ENCODE data around the gene CERS4. TPM values are rescaled to one million over a fixed set of nuclear protein-coding genes. Genes with fewer than 3 reads are reported as not detected.
"Not testable (repeated sequence)": the region's sequence is repeated elsewhere in the genome, so short reads cannot be mapped to it uniquely, and the experiment has no call there.

CERS4 gene
- polyA plus RNA-seq, 1 of the 3 experiments (the other 2 are of a cell fraction): 36.5 TPM

GRCh38 chr19:8204961-8205360 is 4.2 kb upstream of the CERS4 start:
- CTCF ChIA-PET: interaction anchor here (0.6 to 1.3 kb wide), 2 partner anchors 46 to 359 kb away, joined by 3 read pairs; no protein-coding TSS in a partner anchor
- Histone ChIP-seq H3K9me2 (no peaks in the 10 kb centered on the region), H3K4me2 (no peak overlapping the region), H3K27me3 (ENCODE audit: insufficient read depth) (peaks cover 9% of the 10 kb centered on the region), H4K20me1 (ENCODE audit: insufficient read depth) (no peaks in the 10 kb centered on the region), H3K36me3 (replicated peaks in 1 of 2; ENCODE audit: control insufficient read depth in 1 of 2, insufficient read depth in 2 of 2, low read length in 1 of 2) (no peaks in the 10 kb centered on the region), H3F3A (replicated peaks; ENCODE audit: insufficient read depth) (no peaks in the 10 kb centered on the region), H3K27ac (ENCODE audit: low read depth in 2 of 2, low read length in 1 of 2) (no peak overlapping the region), H3K9me3 (no peaks in the 10 kb centered on the region), H3K9ac (no peak overlapping the region), H3K4me3 (ENCODE audit: low read depth in 2 of 2, low read length in 1 of 2) (no peak overlapping the region), H3K4me1 (ENCODE audit: control insufficient read depth in 1 of 2, insufficient read depth in 2 of 2, low read depth in 1 of 2, low read length in 1 of 2) (peaks cover 0 to 6% of the 10 kb centered on the region in 2 experiments; a peak in 2 of 4 replicates), H3K79me2 (ENCODE audit: insufficient read depth) (no peaks in the 10 kb centered on the region), H2AFZ (ENCODE audit: low read depth) (no peak overlapping the region)
- no peak for TF ChIP-seq TEAD4 (IDR thresholded peaks at IDR 0.05; ENCODE audit: borderline replicate concordance, insufficient read depth)
- TF ChIP-seq POLR2AphosphoS5 (IDR thresholded peaks at IDR 0.05; ENCODE audit: low read depth, low read length): no peak
- WGBS (ENCODE audit: low lambda C conversion rate): 59% methylated on average over 3 of the region's 5 CpGs
- no peak for DNase-seq
- POLR2A ChIA-PET: no interaction called here

- H3K4me3 ChIP-seq (ENCODE audit: low read depth in 2 of 2, low read length in 1 of 2): no peak overlapping the region
- TF ChIP-seq ELF1 (IDR thresholded peaks at IDR 0.05) (no peak), CTCF (IDR thresholded peaks at IDR 0.05) (no peak), USF2 (IDR thresholded peaks at IDR 0.05; ENCODE audit: borderline replicate concordance, low read depth, low read length) (no peak), SIN3A (IDR thresholded peaks at IDR 0.05; ENCODE audit: borderline replicate concordance, low read depth, low read length) (no peak), NRF1 (IDR thresholded peaks at IDR 0.05; ENCODE audit: low read depth, low read length) (no peak), RAD21 (IDR thresholded peaks at IDR 0.05; ENCODE audit: low read length) (no peak), JUND (IDR thresholded peaks at IDR 0.05) (no peak), MEF2A (IDR thresholded peaks at IDR 0.05; ENCODE audit: borderline replicate concordance, low read depth) (no peak)
- TF ChIP-seq, protein P1, sequence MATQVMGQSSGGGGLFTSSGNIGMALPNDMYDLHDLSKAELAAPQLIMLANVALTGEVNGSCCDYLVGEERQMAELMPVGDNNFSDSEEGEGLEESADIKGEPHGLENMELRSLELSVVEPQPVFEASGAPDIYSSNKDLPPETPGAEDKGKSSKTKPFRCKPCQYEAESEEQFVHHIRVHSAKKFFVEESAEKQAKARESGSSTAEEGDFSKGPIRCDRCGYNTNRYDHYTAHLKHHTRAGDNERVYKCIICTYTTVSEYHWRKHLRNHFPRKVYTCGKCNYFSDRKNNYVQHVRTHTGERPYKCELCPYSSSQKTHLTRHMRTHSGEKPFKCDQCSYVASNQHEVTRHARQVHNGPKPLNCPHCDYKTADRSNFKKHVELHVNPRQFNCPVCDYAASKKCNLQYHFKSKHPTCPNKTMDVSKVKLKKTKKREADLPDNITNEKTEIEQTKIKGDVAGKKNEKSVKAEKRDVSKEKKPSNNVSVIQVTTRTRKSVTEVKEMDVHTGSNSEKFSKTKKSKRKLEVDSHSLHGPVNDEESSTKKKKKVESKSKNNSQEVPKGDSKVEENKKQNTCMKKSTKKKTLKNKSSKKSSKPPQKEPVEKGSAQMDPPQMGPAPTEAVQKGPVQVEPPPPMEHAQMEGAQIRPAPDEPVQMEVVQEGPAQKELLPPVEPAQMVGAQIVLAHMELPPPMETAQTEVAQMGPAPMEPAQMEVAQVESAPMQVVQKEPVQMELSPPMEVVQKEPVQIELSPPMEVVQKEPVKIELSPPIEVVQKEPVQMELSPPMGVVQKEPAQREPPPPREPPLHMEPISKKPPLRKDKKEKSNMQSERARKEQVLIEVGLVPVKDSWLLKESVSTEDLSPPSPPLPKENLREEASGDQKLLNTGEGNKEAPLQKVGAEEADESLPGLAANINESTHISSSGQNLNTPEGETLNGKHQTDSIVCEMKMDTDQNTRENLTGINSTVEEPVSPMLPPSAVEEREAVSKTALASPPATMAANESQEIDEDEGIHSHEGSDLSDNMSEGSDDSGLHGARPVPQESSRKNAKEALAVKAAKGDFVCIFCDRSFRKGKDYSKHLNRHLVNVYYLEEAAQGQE (IDR thresholded peaks at IDR 0.05; ENCODE audit: low read depth, low read length): no peak
- TF ChIP-seq, protein P2, sequence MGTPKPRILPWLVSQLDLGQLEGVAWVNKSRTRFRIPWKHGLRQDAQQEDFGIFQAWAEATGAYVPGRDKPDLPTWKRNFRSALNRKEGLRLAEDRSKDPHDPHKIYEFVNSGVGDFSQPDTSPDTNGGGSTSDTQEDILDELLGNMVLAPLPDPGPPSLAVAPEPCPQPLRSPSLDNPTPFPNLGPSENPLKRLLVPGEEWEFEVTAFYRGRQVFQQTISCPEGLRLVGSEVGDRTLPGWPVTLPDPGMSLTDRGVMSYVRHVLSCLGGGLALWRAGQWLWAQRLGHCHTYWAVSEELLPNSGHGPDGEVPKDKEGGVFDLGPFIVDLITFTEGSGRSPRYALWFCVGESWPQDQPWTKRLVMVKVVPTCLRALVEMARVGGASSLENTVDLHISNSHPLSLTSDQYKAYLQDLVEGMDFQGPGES (IDR thresholded peaks at IDR 0.05; ENCODE audit: low read depth, low read length): no peak
- H3K36me3 ChIP-seq (replicated peaks in 1 of 2; ENCODE audit: control insufficient read depth in 1 of 2, insufficient read depth in 2 of 2, low read length in 1 of 2): no peaks in the 10 kb centered on the region
- H3K4me2 ChIP-seq: no peak overlapping the region
- H3K27ac ChIP-seq (ENCODE audit: low read depth in 2 of 2, low read length in 1 of 2): no peak overlapping the region
- no peaks in the 10 kb centered on the region for H3K9me3 ChIP-seq
- no peak overlapping the region for H3K9ac ChIP-seq
- ChIA-PET POLR2A (no interaction called here), CTCF (no interaction called here)
- DNase-seq: no peak
- 90% methylated on average over 13 of the region's 13 CpGs for WGBS (ENCODE audit: low lambda C conversion rate)
- no peaks in the 10 kb centered on the region for H3K9me2 ChIP-seq
- peaks cover 6% of the 10 kb centered on the region; the same call in 1 of the 2 replicates for H3K79me2 ChIP-seq (ENCODE audit: insufficient read depth)
- peaks cover 4% of the 10 kb centered on the region for H3K27me3 ChIP-seq (ENCODE audit: insufficient read depth)
- peaks cover 0 to 16% of the 10 kb centered on the region in 2 experiments; a peak in 2 of 4 replicates for H3K4me1 ChIP-seq (ENCODE audit: control insufficient read depth in 1 of 2, insufficient read depth in 2 of 2, low read depth in 1 of 2, low read length in 1 of 2)
- H3F3A ChIP-seq (replicated peaks; ENCODE audit: insufficient read depth): no peaks in the 10 kb centered on the region
- no peak overlapping the region for H2AFZ ChIP-seq (ENCODE audit: low read depth)
- no peaks in the 10 kb centered on the region for H4K20me1 ChIP-seq (ENCODE audit: insufficient read depth)
These were observed 2.8 kb upstream of the CERS4 start for GRCh38 chr19:8206147-8207087.

- DNase-seq; H3F3A ChIP-seq (replicated peaks; ENCODE audit: insufficient read depth); H3K9me3 ChIP-seq; H4K20me1 ChIP-seq (ENCODE audit: insufficient read depth); H3K4me2 ChIP-seq; H3K27ac ChIP-seq (ENCODE audit: low read depth in 2 of 2, low read length in 1 of 2); H3K9ac ChIP-seq; H3K79me2 ChIP-seq (ENCODE audit: insufficient read depth); CTCF ChIA-PET; POLR2A ChIA-PET; H3K27me3 ChIP-seq (ENCODE audit: insufficient read depth); H2AFZ ChIP-seq (ENCODE audit: low read depth); H3K36me3 ChIP-seq (replicated peaks in 1 of 2; ENCODE audit: control insufficient read depth in 1 of 2, insufficient read depth in 2 of 2, low read length in 1 of 2); H3K4me3 ChIP-seq (ENCODE audit: low read depth in 2 of 2, low read length in 1 of 2); H3K9me2 ChIP-seq: not testable (repeated sequence)
- peaks cover 0 to 16% of the 10 kb centered on the region in 2 experiments; a peak in 2 of 4 replicates for H3K4me1 ChIP-seq (ENCODE audit: control insufficient read depth in 1 of 2, insufficient read depth in 2 of 2, low read depth in 1 of 2, low read length in 1 of 2)
- 84% methylated on average over 7 of the region's 7 CpGs for WGBS (ENCODE audit: low lambda C conversion rate)
These were observed 1.8 kb upstream of the CERS4 start for GRCh38 chr19:8207326-8207725.
